ENCODE data around the gene TNFRSF1B. TPM values are rescaled to one million over a fixed set of nuclear protein-coding genes. Genes with fewer than 3 reads are reported as not detected.

Gene TNFRSF1B
- total RNA-seq, 1 experiment from 2014 or later = 0.61 TPM

- intact Hi-C loops (cut with micrococcal nuclease) = no loop called here
- no peaks in the 10 kb centered on the region for H3K79me2 ChIP-seq (ENCODE audit: insufficient read depth, low read length)
- no peak overlapping the region for H3K4me2 ChIP-seq (ENCODE audit: low read length)
- no peaks in the 10 kb centered on the region for H3K4me1 ChIP-seq (ENCODE audit: control insufficient read depth in 1 of 2, insufficient read depth in 2 of 2, low read length in 2 of 2)
- ATAC-seq = no peak
- no peak overlapping the region for H3K27ac ChIP-seq (ENCODE audit: low read depth, low read length)
- no peak overlapping the region for H2AFZ ChIP-seq (ENCODE audit: low read depth, low read length, poor library complexity, severe bottlenecking)
- H3K9me2 ChIP-seq (ENCODE audit: insufficient read depth) = no peaks in the 10 kb centered on the region
- TF ChIP-seq SP1 (IDR thresholded peaks at IDR 0.05; ENCODE audit: low read depth) (no peak), ZNF274 (IDR thresholded peaks at IDR 0.05; ENCODE audit: low read depth, low read length) (no peak), ATF3 (IDR thresholded peaks at IDR 0.05) (no peak), EGR1 (IDR thresholded peaks at IDR 0.05; ENCODE audit: low read depth) (no peak)
- peaks cover 16 to 31% of the 10 kb centered on the region in 2 experiments for H3K36me3 ChIP-seq (ENCODE audit: control insufficient read depth in 1 of 2, insufficient read depth in 2 of 2, low read length in 2 of 2)
- H3K9ac ChIP-seq (ENCODE audit: low read length) = no peak overlapping the region
- ChIA-PET CTCF (no interaction called here), POLR2A (no interaction called here), RAD21 (ENCODE audit: low non-redundant PET in 1 of 2, low total read pairs in 2 of 2, uncharacterized antibody in 2 of 2, unreplicated experiment in 2 of 2) (no interaction called here)
- DNase-seq (ENCODE audit: low read depth, low spot score) = no peak
- H3K4me3 ChIP-seq (replicated peaks in 1 of 2; ENCODE audit: low read depth in 1 of 2, low read length in 2 of 2) = no peak overlapping the region
- no TSS peak for BruUV-seq (replicated peaks)
- H3K27me3 ChIP-seq (ENCODE audit: insufficient read depth, low read length) = no peaks in the 10 kb centered on the region
- H4K20me1 ChIP-seq (ENCODE audit: insufficient read depth) = no peaks in the 10 kb centered on the region
- no peaks in the 10 kb centered on the region for H3K9me3 ChIP-seq (ENCODE audit: control insufficient read depth in 1 of 2, insufficient read depth in 1 of 2, low read depth in 1 of 2, low read length in 2 of 2)
Observed at GRCh38 chr1:12246584-12246983, 79.8 kb downstream of the TNFRSF1B start.

- Histone ChIP-seq H3K36me3 (ENCODE audit: control insufficient read depth in 1 of 2, insufficient read depth in 2 of 2, low read length in 2 of 2) (peaks cover 16 to 28% of the 10 kb centered on the region in 2 experiments), H3K4me1 (ENCODE audit: control insufficient read depth in 1 of 2, insufficient read depth in 2 of 2, low read length in 2 of 2) (no peaks in the 10 kb centered on the region), H3K9ac (ENCODE audit: low read length) (no peak overlapping the region), H3K9me2 (ENCODE audit: insufficient read depth) (no peaks in the 10 kb centered on the region), H3K4me3 (replicated peaks in 1 of 2; ENCODE audit: low read depth in 1 of 2, low read length in 2 of 2) (no peak overlapping the region), H4K20me1 (ENCODE audit: insufficient read depth) (no peaks in the 10 kb centered on the region), H2AFZ (ENCODE audit: low read depth, low read length, poor library complexity, severe bottlenecking) (no peak overlapping the region), H3K27me3 (ENCODE audit: insufficient read depth, low read length) (no peaks in the 10 kb centered on the region), H3K27ac (ENCODE audit: low read depth, low read length) (no peak overlapping the region), H3K9me3 (ENCODE audit: control insufficient read depth in 1 of 2, insufficient read depth in 1 of 2, low read depth in 1 of 2, low read length in 2 of 2) (no peaks in the 10 kb centered on the region), H3K4me2 (ENCODE audit: low read length) (no peak overlapping the region), H3K79me2 (ENCODE audit: insufficient read depth, low read length) (no peaks in the 10 kb centered on the region)
- ATAC-seq = no peak
- ChIA-PET POLR2A (no interaction called here), CTCF (no interaction called here), RAD21 (ENCODE audit: low non-redundant PET in 1 of 2, low total read pairs in 2 of 2, uncharacterized antibody in 2 of 2, unreplicated experiment in 2 of 2) (no interaction called here)
- intact Hi-C loops (cut with micrococcal nuclease) = no loop called here
- BruUV-seq (replicated peaks) = no TSS peak
- DNase-seq (ENCODE audit: low read depth, low spot score) = no peak
- TF ChIP-seq EGR1 (IDR thresholded peaks at IDR 0.05; ENCODE audit: low read depth) = no peak
- no peak for TF ChIP-seq FOSL1 (IDR thresholded peaks at IDR 0.05; ENCODE audit: low read depth)
- TF ChIP-seq JUND (IDR thresholded peaks at IDR 0.05) = no peak
- no peak for TF ChIP-seq SRF (IDR thresholded peaks at IDR 0.05; ENCODE audit: low read depth)
- no peak for TF ChIP-seq RAD21 (IDR thresholded peaks at IDR 0.05; ENCODE audit: low read depth)
- TF ChIP-seq CBX3 (IDR thresholded peaks at IDR 0.05; ENCODE audit: low read depth) = no peak
- TF ChIP-seq POLR2AphosphoS5 (IDR thresholded peaks at IDR 0.05; ENCODE audit: low read depth, low read length) = no peak
- no peak for TF ChIP-seq SIN3A (IDR thresholded peaks at IDR 0.05; ENCODE audit: low read depth)
- no peak for TF ChIP-seq ZBTB33 (IDR thresholded peaks at IDR 0.05; ENCODE audit: extremely low read depth, insufficient replicate concordance, low read length)
- no peak for TF ChIP-seq ATF3 (IDR thresholded peaks at IDR 0.05)
- no peak for TF ChIP-seq YY1 (IDR thresholded peaks at IDR 0.05; ENCODE audit: extremely low read depth, insufficient replicate concordance, low read depth, low read length)
- no peak for TF ChIP-seq CEBPB (IDR thresholded peaks at IDR 0.05; ENCODE audit: low read depth)
Observed at GRCh38 chr1:12249181-12249580, 82.4 kb downstream of the TNFRSF1B start.
